Measurements from ENCODE around the gene SLC34A1.
"Not testable (repeated sequence)": the region's sequence is repeated elsewhere in the genome, so short reads cannot be mapped to it uniquely, and the experiment has no call there.

Gene SLC34A1

GRCh38 chr5:177384134-177384533 is at the start of gene SLC34A1:
Gene SLC34A1 (plus strand): TSS chr5:177384434. CDS start chr5:177385742, 1,308 bp downstream.
- no peak for DNase-seq (ENCODE audit: low spot score)

GRCh38 chr5:177334781-177335700 is 49.2 kb upstream of the SLC34A1 start:
- no peak for DNase-seq (ENCODE audit: low spot score)

- DNase-seq (ENCODE audit: low spot score), result no peak
These were observed 48.6 kb upstream of the SLC34A1 start for GRCh38 chr5:177335701-177336065.

GRCh38 chr5:177336112-177336511 is 48.1 kb upstream of the SLC34A1 start:
- no peak for DNase-seq (ENCODE audit: low spot score)

- DNase-seq (ENCODE audit: low spot score), result no peak
These were observed 47.4 kb upstream of the SLC34A1 start for GRCh38 chr5:177336603-177337494.

- DNase-seq (ENCODE audit: low spot score), result no peak
These were observed 45.8 kb upstream of the SLC34A1 start for GRCh38 chr5:177338251-177339106.

- no peak for DNase-seq (ENCODE audit: low spot score)
These were observed 45.1 kb upstream of the SLC34A1 start for GRCh38 chr5:177339107-177339638.

GRCh38 chr5:177343000-177343399 is 41.2 kb upstream of the SLC34A1 start:
- DNase-seq (ENCODE audit: low spot score), result not testable (repeated sequence)

GRCh38 chr5:177343777-177344176 is 40.5 kb upstream of the SLC34A1 start:
- DNase-seq (ENCODE audit: low spot score), result no peak

- no peak for DNase-seq (ENCODE audit: low spot score)
These were observed 39.3 kb upstream of the SLC34A1 start for GRCh38 chr5:177344891-177345290.

- DNase-seq (ENCODE audit: low spot score), result no peak
These were observed 37.4 kb upstream of the SLC34A1 start for GRCh38 chr5:177346820-177347219.

- no peak for DNase-seq (ENCODE audit: low spot score)
These were observed 36.5 kb upstream of the SLC34A1 start for GRCh38 chr5:177347699-177348098.

GRCh38 chr5:177349362-177349647 is 34.9 kb upstream of the SLC34A1 start:
- no peak for DNase-seq (ENCODE audit: low spot score)

- DNase-seq (ENCODE audit: low spot score), result no peak
These were observed 34.5 kb upstream of the SLC34A1 start for GRCh38 chr5:177349762-177350161.

GRCh38 chr5:177350776-177351391 is 33.4 kb upstream of the SLC34A1 start:
- DNase-seq (ENCODE audit: low spot score), result no peak

- peak; percentile 97 for DNase-seq (ENCODE audit: low spot score)
These were observed 32.6 kb upstream of the SLC34A1 start, which contains the start of gene LMAN2 for GRCh38 chr5:177351392-177352329. Gene LMAN2 (minus strand): TSS chr5:177351668. CDS start chr5:177351647, 21 bp downstream.

GRCh38 chr5:177353093-177353492 is 31.1 kb upstream of the SLC34A1 start:
- DNase-seq (ENCODE audit: low spot score), result no peak

- DNase-seq (ENCODE audit: low spot score), result no peak
These were observed 30.0 kb upstream of the SLC34A1 start for GRCh38 chr5:177354256-177354655.

GRCh38 chr5:177354711-177355110 is 29.5 kb upstream of the SLC34A1 start:
- DNase-seq (ENCODE audit: low spot score), result no peak

Data from cerebellar cortex (tissue), 1 donor.